HL-60 (cell line): ENCODE data around the gene GPR82.

Experiments
- DNase-seq, 2 experiments: peaks; one replicate each; pipeline ENCODE4 v3.0.0-alpha.2; 2010 to 2020; ENCODE audit warnings: low read depth in 1 of 2, low spot score in 1 of 2
- H3K27ac ChIP-seq: fragments of 250-450 bp; sonication (Bioruptor Pico); replicated peaks from 2 replicates; pipeline ENCODE4 v1.5.1; 2020; ENCODE audit warnings: mild to moderate bottlenecking, moderate library complexity
- H3K27me3 ChIP-seq: fragments of 250-450 bp; sonication (Bioruptor Pico); 2 replicates; pipeline ENCODE4 v1.5.1; 2021; ENCODE audit warnings: mild to moderate bottlenecking, moderate library complexity; ENCODE audit not compliant: insufficient read depth, poor library complexity, severe bottlenecking
- H3K4me3 ChIP-seq: replicated peaks from 2 replicates; pipeline ENCODE4 v1.5.1; 2011; ENCODE audit warnings: mild to moderate bottlenecking, control low read depth, low read length; ENCODE audit not compliant: insufficient read depth
- POLR2AphosphoS5 ChIP-seq: IDR thresholded peaks from 2 replicates; pipeline ENCODE4 v1.6.1; 2012; ENCODE audit warnings: low read depth

Gene GPR82

GRCh38 chrX:41779030-41779564, 55.1 kb downstream of the GPR82 start:
- Histone ChIP-seq H3K27me3 (no peaks in the 10 kb centered on the region), H3K27ac (no peak overlapping the region), H3K4me3 (no peak overlapping the region)
- no peak for TF ChIP-seq POLR2AphosphoS5
- no peak for DNase-seq
